ENCODE data around the gene PRKCB.

Gene PRKCB

GRCh38 chr16:24015923-24016322 lies 180.1 kb downstream of the PRKCB start:
- Histone ChIP-seq H3K4me3 (ENCODE audit: insufficient read depth, low read length, poor library complexity, severe bottlenecking) (no peak overlapping the region), H3K9me3 (ENCODE audit: insufficient read depth, low read length) (no peaks in the 10 kb centered on the region), H3K79me2 (ENCODE audit: insufficient read depth, low read length) (no peaks in the 10 kb centered on the region), H2AFZ (ENCODE audit: low read depth, low read length, severe bottlenecking) (no peak overlapping the region), H4K20me1 (ENCODE audit: low read depth, low read length) (no peaks in the 10 kb centered on the region; the same call in 1 of the 2 replicates), H3K27ac (ENCODE audit: low read depth, low read length) (no peak overlapping the region), H3K36me3 (ENCODE audit: low read length) (no peaks in the 10 kb centered on the region), H3K27me3 (ENCODE audit: low read length) (no peaks in the 10 kb centered on the region), H3K4me2 (ENCODE audit: low read depth, low read length, poor library complexity, severe bottlenecking) (no peak overlapping the region), H3F3A (ENCODE audit: insufficient read depth) (0 out of 2 replicates have a peak, but pooled peaks cover 5% of the 10 kb centered on the region), H3K9me2 (replicated peaks; ENCODE audit: insufficient read depth, low read length) (no peaks in the 10 kb centered on the region), H3K9ac (ENCODE audit: low read length) (no peak overlapping the region)
- no peak for TF ChIP-seq CTCF (IDR thresholded peaks at IDR 0.05; ENCODE audit: insufficient read depth, low read length, poor library complexity, severe bottlenecking)
- TF ChIP-seq EZH2phosphoT487 (conservative IDR thresholded peaks at IDR 0.05; ENCODE audit: low read length), result no peak

DNA sequence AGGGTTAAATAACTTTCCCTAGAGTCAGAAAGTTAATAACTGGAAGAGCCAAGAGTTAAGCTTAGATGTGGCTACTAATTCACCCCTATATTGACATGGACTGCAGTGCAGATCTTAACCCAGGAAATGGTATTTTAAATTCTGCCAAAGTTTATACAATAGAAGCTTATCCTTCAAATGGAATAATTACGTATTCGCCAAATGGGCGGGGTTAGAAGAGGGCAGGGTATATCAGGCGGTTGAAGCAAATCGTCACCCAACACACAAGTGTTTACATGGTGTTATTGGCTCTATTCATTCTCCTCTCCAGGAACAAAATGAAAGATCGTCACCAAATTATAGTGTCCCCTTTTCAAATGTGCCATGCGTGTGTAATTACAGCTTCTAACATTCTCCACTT lies 182.7 kb downstream of the PRKCB start:
- 0 out of 2 replicates have a peak, but pooled peaks cover 5% of the 10 kb centered on the region for H3F3A ChIP-seq (ENCODE audit: insufficient read depth)
- H4K20me1 ChIP-seq (ENCODE audit: low read depth, low read length), result no peaks in the 10 kb centered on the region; the same call in 1 of the 2 replicates
- H3K9me3 ChIP-seq (ENCODE audit: insufficient read depth, low read length), result no peaks in the 10 kb centered on the region
- no peak overlapping the region for H3K4me2 ChIP-seq (ENCODE audit: low read depth, low read length, poor library complexity, severe bottlenecking)
- H3K27me3 ChIP-seq (ENCODE audit: low read length), result no peaks in the 10 kb centered on the region
- H3K9me2 ChIP-seq (replicated peaks; ENCODE audit: insufficient read depth, low read length), result no peaks in the 10 kb centered on the region
- no peaks in the 10 kb centered on the region for H3K79me2 ChIP-seq (ENCODE audit: insufficient read depth, low read length)
- TF ChIP-seq EZH2phosphoT487 (conservative IDR thresholded peaks at IDR 0.05; ENCODE audit: low read length), result no peak
- TF ChIP-seq CTCF (IDR thresholded peaks at IDR 0.05; ENCODE audit: insufficient read depth, low read length, poor library complexity, severe bottlenecking), result no peak
- no peak overlapping the region for H3K27ac ChIP-seq (ENCODE audit: low read depth, low read length)
- H2AFZ ChIP-seq (ENCODE audit: low read depth, low read length, severe bottlenecking), result no peak overlapping the region
- H3K4me3 ChIP-seq (ENCODE audit: insufficient read depth, low read length, poor library complexity, severe bottlenecking), result no peak overlapping the region
- H3K9ac ChIP-seq (ENCODE audit: low read length), result no peak overlapping the region
- H3K36me3 ChIP-seq (ENCODE audit: low read length), result no peaks in the 10 kb centered on the region

DNA sequence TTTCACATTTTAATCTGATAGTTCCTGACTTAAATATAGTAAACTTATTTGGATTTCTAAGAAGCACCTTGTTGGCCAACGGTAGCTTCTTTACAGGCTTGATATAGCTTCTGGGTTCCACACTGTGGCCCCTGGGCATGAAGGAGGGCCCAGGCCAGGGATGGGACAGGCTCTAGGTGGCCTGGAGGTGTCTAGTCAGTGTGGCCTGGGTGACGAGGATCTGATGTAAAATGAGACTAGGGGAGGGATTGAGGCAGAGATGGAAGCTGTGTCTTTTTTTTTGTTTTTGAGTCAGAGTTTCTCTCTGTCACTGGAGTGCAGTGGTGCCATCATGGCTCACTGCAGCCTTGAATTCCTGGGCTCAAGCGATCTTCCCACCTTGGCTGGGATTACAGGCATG lies 187.0 kb downstream of the PRKCB start:
- H3K9ac ChIP-seq (ENCODE audit: low read length), result no peak overlapping the region
- H4K20me1 ChIP-seq (ENCODE audit: low read depth, low read length), result no peaks in the 10 kb centered on the region; the same call in 1 of the 2 replicates
- TF ChIP-seq EZH2phosphoT487 (conservative IDR thresholded peaks at IDR 0.05; ENCODE audit: low read length) (no peak), CTCF (IDR thresholded peaks at IDR 0.05; ENCODE audit: insufficient read depth, low read length, poor library complexity, severe bottlenecking) (no peak)
- no peaks in the 10 kb centered on the region for H3F3A ChIP-seq (ENCODE audit: insufficient read depth)
- H3K36me3 ChIP-seq (ENCODE audit: low read length), result no peaks in the 10 kb centered on the region
- no peak overlapping the region for H3K27ac ChIP-seq (ENCODE audit: low read depth, low read length)
- H3K27me3 ChIP-seq (ENCODE audit: low read length), result no peaks in the 10 kb centered on the region
- no peak overlapping the region for H2AFZ ChIP-seq (ENCODE audit: low read depth, low read length, severe bottlenecking)
- H3K9me3 ChIP-seq (ENCODE audit: insufficient read depth, low read length), result no peaks in the 10 kb centered on the region
- H3K79me2 ChIP-seq (ENCODE audit: insufficient read depth, low read length), result no peaks in the 10 kb centered on the region
- no peak overlapping the region for H3K4me3 ChIP-seq (ENCODE audit: insufficient read depth, low read length, poor library complexity, severe bottlenecking)
- H3K4me2 ChIP-seq (ENCODE audit: low read depth, low read length, poor library complexity, severe bottlenecking), result no peak overlapping the region
- H3K9me2 ChIP-seq (replicated peaks; ENCODE audit: insufficient read depth, low read length), result no peaks in the 10 kb centered on the region

All from SU-DHL-6 (cell line).